AG10803 (cell line): Measurements from ENCODE around the gene RAET1E.
"Not testable (repeated sequence)": the region's sequence is repeated elsewhere in the genome, so short reads cannot be mapped to it uniquely, and the experiment has no call there.

Source experiments
- DNase-seq: peaks from one replicate; pipeline ENCODE4 v3.0.0; 2010; ENCODE audit warnings: low read depth
- H3K4me3 ChIP-seq: 2 replicates; pipeline ENCODE4 v1.5.1; 2011; ENCODE audit warnings: mild to moderate bottlenecking, low read length, control low read depth
- CTCF ChIP-seq: conservative IDR thresholded peaks from 2 replicates; pipeline ENCODE4 v1.5.1; 2011; ENCODE audit warnings: mild to moderate bottlenecking, low read length, control low read depth, inconsistent platforms

Gene RAET1E

GRCh38 chr6:149856256-149856994 is 41.5 kb downstream of the RAET1E start:
- no peak for TF ChIP-seq CTCF
- DNase-seq: no peak
- H3K4me3 ChIP-seq: no peak overlapping the region

GRCh38 chr6:149855741-149856140 is 42.2 kb downstream of the RAET1E start:
- no peak for DNase-seq
- TF ChIP-seq CTCF: no peak
- H3K4me3 ChIP-seq: peak overlapping the region; percentile 37

GRCh38 chr6:149855040-149855654 is 42.8 kb downstream of the RAET1E start:
- peak; percentile 82 for DNase-seq
- H3K4me3 ChIP-seq: peak overlapping the region; percentile 37
- no peak for TF ChIP-seq CTCF

- H3K4me3 ChIP-seq: no peak overlapping the region
- DNase-seq: peak; percentile 17
- no peak for TF ChIP-seq CTCF
Measured at GRCh38 chr6:149854532-149854931, 43.4 kb downstream of the RAET1E start.

- not testable (repeated sequence) for DNase-seq, H3K4me3 ChIP-seq
Measured at GRCh38 chr6:149854017-149854416, 43.9 kb downstream of the RAET1E start.

- TF ChIP-seq CTCF: no peak
- DNase-seq: no peak
Measured at GRCh38 chr6:149852881-149853280, 45.0 kb downstream of the RAET1E start.

GRCh38 chr6:149852180-149852579 is 45.7 kb downstream of the RAET1E start:
- DNase-seq: peak; percentile 53
- H3K4me3 ChIP-seq: no peak overlapping the region
- TF ChIP-seq CTCF: no peak

More at GRCh38 chr6:149852881-149853280, 45.0 kb downstream of the RAET1E start:
- H3K4me3 ChIP-seq: no peak overlapping the region
